HG03060 (cell line): ENCODE results near the gene MYH6.
"Not testable (repeated sequence)": the region's sequence is repeated elsewhere in the genome, so short reads cannot be mapped to it uniquely, and the experiment has no call there.

Experiments used
- ATAC-seq: cut with Tn5 transposase; IDR thresholded peaks from one replicate; pipeline ENCODE4 v1.9.1; 2021; ENCODE audit warnings: low read depth, moderate number of reproducible peaks; ENCODE audit not compliant: unreplicated experiment

MYH6 gene

DNA sequence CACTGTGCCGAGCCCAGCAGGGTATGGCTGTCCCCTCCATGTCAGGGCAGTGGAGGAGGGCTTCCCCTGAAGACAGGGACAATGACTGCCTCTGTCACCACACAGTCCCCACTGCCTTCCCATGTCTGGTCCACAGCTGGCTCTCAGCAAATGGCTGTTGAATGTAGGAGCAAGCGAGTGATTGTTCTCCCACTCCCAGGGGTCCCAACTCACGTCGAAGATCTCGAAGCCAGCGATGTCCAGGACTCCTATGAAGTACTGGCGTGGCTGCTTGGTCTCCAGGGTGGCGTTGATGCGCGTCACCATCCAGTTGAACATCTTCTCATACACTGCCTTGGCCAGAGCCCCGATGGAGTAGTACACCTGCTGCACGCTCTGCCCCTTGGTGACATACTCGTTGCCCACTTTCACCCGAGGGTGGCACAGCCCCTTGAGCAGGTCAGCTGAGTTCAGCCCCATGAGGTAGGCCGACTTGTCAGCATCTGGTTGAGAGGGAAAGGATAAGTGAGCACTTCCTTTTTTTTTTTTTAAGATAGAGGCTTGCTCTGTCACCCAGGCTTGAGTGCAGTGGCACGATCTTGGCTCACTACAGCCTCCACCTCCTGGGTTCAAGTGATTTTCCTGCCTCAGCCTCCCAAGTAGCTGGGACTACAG is 7.5 kb downstream of the MYH6 start:
- ATAC-seq: not testable (repeated sequence)

DNA sequence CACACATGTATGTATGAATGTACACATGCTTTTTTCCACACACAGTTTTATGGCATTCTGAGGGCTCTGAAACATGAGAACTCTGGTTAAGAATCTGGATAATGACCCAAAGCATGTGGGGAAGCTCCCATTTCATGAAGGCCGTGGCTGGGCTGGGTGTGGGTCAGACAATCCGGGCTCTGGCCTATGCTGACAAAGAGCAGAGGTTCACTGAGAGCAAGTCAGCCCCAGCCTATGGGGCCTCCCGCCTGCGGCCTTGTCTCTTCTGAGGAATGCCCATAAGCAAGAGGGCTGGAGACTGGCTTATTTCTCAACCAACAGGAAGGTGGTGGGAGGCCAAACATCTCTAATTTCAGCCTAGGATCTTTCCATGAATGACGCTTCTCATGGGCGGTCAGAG is 8.5 kb downstream of the MYH6 start:
- no peak for ATAC-seq

GRCh38 chr14:23399136-23399535 is 8.9 kb downstream of the MYH6 start:
- ATAC-seq: no peak

GRCh38 chr14:23398348-23398747 is 9.7 kb downstream of the MYH6 start:
- ATAC-seq: no peak

DNA sequence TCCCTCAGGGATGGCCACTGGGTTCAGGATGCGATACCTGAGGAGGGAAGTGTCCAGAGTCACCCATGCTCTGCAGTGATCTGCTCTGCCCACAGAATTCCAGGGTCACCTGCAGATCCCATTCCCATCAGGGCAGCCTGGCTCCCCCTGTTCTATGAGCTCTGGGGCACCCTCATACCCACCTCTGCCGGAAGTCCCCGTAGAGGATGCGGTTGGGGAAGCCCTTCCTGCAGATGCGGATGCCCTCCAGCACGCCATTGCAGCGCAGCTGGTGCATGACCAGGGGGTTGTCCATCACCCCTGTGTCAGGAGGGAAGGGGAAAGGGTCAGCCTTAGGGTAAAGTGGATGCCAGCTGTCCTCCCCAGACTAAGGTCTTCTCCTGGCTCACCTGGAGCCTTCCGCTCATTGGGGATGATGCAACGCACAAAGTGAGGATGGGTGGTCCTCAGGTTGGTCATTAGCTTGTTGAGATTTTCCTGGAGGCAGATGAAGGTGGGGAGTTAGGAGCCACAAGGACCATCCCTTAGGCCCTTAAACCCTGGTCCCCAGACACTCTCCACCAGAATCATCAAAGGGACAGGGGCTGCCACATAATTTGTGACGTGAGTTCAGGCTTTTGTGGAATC is 11.2 kb downstream of the MYH6 start:
- ATAC-seq: no peak

- no peak for ATAC-seq
Observed at GRCh38 chr14:23396126-23396525, 11.9 kb downstream of the MYH6 start.

DNA sequence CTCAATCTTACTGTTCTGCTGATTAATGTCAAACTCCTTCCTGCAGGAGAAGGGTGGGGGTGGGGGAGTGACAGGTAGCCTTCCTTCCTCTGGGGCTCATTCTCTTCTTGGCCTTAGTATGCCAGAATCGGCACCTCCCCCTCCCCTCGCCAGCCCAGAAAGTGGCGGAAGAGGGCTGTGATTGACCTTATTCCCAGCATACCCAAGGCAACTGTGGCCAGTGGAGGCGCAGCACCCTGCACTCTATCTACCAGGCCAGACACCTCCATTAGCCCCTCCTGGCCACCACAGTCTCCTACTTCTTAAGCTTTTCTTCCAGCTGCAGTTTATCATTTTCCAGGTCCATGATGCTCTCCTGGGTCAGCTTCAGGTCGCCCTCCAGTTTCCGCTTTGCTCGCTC is 15.5 kb downstream of the MYH6 start:
- no peak for ATAC-seq

DNA sequence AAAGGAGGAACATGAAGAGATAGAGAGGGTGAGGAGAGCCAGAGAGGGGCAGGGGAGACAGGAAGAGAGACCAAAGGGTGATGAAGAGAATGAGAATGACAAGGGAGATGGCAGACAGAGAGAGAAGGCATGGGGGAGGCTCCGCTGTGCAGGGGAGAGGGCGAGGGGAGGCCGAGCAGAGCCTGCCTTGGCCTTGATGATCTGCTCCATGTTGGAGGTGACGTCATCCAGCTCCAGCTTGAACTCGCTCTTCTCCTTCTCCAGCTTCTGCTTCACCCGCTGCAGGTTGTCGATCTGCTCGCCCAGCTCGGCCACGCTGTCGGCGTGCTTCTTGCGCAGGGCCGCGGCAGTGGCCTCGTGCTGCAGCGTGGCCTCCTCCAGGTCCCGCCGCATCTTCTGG is 18.2 kb downstream of the MYH6 start:
- not testable (repeated sequence) for ATAC-seq

GRCh38 chr14:23389396-23389795 is 18.7 kb downstream of the MYH6 start:
- no peak for ATAC-seq

DNA sequence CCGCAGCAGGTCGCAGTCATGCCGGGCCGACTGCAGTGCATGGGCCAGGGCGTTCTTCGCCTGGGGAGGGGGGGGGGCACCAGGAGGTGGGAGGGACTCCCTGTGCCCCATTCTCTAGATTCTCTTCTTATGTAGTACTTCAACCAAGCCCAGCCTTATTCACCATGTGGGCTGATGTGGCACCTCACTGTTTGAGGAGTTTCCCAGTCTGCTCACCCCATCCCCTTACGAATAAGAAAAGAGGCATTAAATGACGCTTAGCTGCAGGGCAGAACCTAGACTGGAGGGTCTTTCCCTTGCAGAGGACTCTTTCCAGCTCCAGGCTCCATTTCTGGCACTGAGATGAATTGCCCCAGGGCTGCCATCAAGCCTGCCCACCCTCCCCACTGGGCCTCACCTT is 19.1 kb downstream of the MYH6 start:
- ATAC-seq: no peak

DNA sequence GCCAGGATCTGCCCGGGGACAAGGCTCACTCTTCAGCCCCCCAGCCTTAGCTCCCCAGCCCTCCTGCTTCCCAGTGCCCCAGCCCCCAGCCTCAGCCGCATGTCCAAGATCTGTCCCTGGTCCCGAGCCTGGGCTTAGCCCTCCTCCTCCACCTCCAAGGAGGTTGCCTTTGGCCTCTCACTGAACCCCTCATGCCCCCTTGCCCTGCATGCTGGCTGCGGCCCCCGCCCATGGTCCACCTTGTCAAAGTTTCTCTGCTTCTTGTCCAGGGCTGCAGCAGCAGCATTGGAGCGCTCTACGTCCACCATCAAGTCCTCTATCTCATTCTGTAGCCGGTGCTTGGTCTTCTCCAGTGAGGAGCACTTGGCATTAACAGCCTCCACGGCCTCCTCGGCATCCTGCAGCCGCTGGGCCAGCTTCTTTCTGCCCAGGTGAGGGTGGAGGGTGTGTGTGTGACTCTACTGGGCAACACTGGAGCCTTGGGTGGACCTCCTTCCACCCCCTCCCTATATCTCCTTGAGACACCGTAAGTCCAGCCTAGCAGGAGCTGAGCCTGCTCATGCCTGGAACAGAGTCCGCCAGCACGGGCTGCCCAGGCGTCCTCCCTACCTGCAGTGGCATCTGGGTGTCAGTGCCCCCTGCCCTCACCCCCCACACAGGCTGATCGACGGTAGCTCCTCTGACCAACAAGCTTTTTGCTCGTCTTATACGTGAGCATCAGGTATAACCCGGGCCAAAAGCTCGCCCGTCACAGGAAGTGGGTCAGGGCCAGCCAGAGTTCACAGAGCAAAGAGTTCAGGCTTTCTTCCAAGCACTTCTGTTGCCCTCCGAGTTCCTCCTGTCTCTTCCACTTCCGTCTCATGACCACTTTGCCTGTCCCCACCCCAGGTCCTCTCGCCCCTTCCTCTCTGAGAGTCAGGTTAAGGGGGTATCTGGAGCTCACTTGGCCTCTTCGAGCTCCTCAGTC is 19.9 kb downstream of the MYH6 start:
- no peak for ATAC-seq

DNA sequence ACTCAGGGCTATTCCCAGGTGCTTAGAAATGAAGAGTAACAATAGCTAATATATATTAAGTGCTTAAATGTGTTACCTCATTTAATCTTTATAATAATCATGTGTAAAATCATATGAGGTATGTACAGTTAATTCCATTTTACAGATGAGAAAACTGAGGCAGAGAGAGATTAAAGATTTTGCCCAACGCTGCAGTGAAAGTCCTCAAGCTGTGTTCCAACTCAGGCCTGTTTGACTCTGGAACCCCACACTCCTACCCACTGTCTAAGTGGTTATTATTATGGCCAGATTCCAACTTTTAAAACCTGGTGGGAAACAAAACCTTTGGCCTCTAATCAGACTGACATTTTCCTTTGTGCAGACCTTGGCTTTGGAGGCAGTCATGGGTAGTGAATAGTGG is 21.1 kb downstream of the MYH6 start:
- ATAC-seq: no peak

DNA sequence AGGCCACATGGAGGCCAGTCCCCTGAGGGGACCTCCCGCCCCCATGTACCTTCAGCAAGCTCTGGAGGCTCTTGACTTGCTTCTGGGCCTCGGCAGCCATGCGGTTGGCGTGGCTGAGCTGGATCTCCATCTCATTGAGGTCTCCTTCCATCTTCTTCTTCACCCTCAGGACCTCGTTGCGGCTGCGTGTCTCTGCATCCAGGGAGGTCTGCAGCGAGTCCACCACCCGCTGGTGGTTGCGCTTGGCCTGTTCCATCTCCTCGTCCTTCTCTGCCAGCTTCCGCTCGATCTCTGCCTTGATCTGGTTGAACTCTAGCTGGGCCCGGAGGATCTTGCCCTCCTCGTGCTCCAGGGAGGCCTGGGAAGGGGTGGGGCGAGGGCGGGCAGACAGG is 21.8 kb downstream of the MYH6 start:
- ATAC-seq: not testable (repeated sequence)

DNA sequence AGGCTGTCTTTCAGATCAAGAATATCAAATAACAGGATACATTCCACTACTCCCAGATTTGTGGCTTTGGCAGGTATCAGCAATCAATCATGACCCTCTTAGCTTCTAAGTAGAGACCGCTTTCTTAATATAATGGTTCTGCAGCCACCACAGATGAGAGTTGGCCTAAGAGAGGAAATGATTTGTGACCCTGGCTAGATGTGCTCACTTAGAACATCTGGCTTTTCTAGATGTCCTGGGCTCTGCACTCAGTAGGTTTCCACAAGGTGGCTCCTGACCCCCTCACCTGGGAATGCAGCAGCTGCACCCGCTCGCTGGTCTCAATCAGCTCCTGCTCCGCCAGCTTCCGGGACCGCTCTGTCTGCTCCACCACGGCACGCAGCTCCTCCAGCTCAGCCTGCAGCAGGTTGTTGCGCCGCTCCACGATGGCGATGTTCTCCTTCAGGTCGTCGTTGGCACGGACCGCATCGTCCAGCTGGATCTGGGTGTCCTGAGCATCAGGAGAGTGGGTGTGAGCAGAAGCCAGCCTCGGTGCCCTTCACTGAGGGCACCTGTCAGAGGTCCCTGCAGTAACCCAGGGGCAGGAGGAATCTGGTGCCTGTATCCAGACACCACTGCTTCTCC is 22.3 kb downstream of the MYH6 start:
- no peak for ATAC-seq

DNA sequence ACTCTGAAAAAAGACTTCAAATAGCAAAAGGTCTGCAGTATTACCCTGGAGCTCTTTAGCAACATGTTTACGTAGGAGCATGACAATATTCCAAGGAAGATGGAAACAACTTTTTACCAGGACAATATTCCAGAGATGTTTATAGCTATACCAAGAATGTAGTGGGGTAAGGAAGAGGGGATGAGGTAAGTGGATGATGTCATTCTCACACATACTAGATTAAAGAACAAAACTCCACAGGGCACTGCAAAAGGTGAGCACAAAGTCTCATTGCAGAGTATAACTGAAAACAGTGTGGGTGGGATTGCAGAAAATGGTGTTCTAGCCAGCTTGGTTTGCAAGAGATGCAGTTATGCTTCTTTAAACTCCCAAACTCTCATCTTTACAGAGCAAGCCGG is 22.8 kb downstream of the MYH6 start:
- no peak for ATAC-seq

- ATAC-seq: no peak
Observed at GRCh38 chr14:23384364-23385080, 23.6 kb downstream of the MYH6 start.

DNA sequence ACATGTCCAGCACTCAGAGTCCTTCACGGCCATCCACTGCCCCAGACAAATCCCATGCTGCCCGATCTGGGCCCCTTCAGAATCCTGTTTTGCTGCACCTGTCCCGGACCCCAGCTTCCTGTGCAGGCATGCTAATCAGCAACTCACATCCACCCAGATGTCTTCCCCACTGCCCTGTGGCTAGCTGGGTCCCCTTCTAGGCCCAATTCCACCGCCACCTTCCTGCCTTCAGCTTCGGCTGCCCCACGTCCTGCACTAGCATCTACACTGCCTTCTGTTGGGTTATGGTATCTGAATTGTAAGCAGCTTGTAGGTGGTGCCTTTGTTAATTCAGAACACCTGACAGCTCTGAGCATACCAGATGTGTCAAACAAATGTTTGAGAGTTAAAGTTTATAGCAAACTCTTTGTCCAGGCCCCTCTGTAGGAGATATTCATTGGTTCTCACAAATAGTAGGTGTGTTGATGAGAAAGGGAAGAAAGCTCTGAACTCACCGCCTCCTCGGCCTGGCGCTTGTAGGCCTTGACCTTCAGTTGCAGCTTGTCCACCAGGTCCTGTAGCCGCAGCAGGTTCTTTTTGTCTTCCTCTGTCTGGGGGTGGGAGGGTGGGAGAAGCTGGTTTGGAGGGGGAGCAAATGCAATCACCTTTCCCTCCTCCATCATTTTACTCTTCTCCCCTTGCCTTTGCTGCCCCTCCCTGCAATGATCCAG is 25.2 kb downstream of the MYH6 start:
- no peak for ATAC-seq

DNA sequence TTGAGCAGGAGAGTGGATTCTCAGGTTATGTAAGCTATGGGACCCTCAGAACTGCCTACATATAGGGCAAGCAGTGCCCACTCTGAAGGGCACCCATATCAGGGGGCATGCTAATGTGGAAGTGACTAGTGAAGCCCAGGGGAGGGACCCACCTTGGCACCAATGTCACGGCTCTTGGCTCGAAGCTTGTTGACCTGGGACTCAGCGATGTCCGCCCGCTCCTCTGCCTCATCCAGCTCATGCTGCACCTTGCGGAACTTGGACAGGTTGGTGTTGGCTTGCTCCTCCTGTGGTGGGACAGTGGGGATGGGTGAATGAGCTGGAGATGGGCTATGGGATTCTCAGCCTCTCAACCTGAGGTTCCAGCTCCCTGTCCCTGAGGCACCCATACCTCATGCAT is 25.8 kb downstream of the MYH6 start:
- ATAC-seq: no peak

DNA sequence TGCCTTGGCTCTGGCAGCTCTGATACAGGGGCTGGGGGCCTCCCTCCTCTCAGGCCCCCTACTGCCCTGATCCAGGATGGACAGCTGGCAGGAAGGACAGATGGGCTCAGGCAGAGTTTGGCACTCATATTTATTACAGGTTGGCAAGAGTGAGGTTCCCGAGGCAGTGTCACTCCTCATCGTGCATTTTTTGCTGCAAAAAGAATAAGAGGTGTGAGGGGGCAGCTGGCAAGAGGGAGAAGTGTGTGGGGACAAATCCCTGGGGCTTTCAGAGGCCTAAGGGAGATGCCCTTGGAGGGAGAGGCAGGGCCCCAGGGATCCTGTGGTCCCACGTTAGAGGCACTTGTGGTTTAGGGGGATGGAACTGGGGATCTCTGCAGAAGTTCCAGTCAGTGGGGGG is 26.2 kb downstream of the MYH6 start:
- ATAC-seq: no peak

DNA sequence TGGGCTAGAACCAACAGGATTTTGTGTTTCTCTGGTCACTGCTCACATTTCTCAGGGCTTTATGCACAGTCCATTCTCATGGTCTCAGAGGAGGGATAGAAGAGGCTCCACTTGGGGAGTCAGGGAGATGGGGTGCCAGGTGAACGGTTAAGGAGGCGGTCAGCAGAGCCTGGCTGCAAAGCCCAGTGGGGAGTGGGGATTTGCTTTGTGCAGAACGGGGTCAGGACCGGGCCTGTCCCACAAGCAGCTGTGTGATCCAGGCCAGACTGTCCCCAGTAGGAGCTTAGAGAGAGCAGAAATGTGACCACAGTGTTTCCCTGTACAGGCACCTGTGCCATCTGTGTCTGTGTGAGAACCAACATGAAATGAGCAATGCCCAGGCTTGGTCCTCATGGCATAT is 27.1 kb downstream of the MYH6 start:
- ATAC-seq: no peak
